ENCODE measurements around the gene COQ10A.

Gene COQ10A

GRCh38 chr12:56242986-56243385 is 23.8 kb upstream of the COQ10A start:
- no peaks in the 10 kb centered on the region for H3F3A ChIP-seq (ENCODE audit: low read depth)
- H3K9me2 ChIP-seq (replicated peaks; ENCODE audit: low read depth, low read length) = no peaks in the 10 kb centered on the region
- H3K4me2 ChIP-seq (ENCODE audit: low read depth, low read length, poor library complexity, severe bottlenecking) = no peak overlapping the region
- no peaks in the 10 kb centered on the region for H3K4me1 ChIP-seq (ENCODE audit: insufficient read depth, low read length, poor library complexity, severe bottlenecking)
- H2AFZ ChIP-seq (ENCODE audit: low read length) = no peak overlapping the region
- no peaks in the 10 kb centered on the region for H3K9me3 ChIP-seq (ENCODE audit: insufficient read depth, low read depth, low read length)
- H3K9ac ChIP-seq (ENCODE audit: low read depth, low read length, poor library complexity, severe bottlenecking) = no peak overlapping the region
- no peaks in the 10 kb centered on the region for H3K27me3 ChIP-seq (ENCODE audit: insufficient read depth, low read length, poor library complexity, severe bottlenecking)
- H3K4me3 ChIP-seq (ENCODE audit: low read length, poor library complexity, severe bottlenecking) = no peak overlapping the region
- H4K20me1 ChIP-seq (ENCODE audit: insufficient read depth, low read length, poor library complexity, severe bottlenecking) = no peaks in the 10 kb centered on the region
- no peak for TF ChIP-seq CTCF (conservative IDR thresholded peaks at IDR 0.05; ENCODE audit: low read length)
- no peak for TF ChIP-seq EZH2phosphoT487 (IDR thresholded peaks at IDR 0.05; ENCODE audit: borderline replicate concordance)
- H3K79me2 ChIP-seq (ENCODE audit: insufficient read depth, low read length) = no peaks in the 10 kb centered on the region
- peaks cover 61% of the 10 kb centered on the region; the same call in 1 of the 2 replicates for H3K36me3 ChIP-seq (ENCODE audit: insufficient read depth, low read length)

- Histone ChIP-seq H2AFZ (ENCODE audit: low read length) (no peak overlapping the region), H4K20me1 (ENCODE audit: insufficient read depth, low read length, poor library complexity, severe bottlenecking) (no peaks in the 10 kb centered on the region), H3K4me2 (ENCODE audit: low read depth, low read length, poor library complexity, severe bottlenecking) (no peak overlapping the region)
Observed at GRCh38 chr12:56243731-56244181, 23.0 kb upstream of the COQ10A start.

GRCh38 chr12:56244494-56244893 is 22.2 kb upstream of the COQ10A start:
- Histone ChIP-seq H3K36me3 (ENCODE audit: insufficient read depth, low read length) (peaks cover 72% of the 10 kb centered on the region; the same call in 1 of the 2 replicates), H3K9ac (ENCODE audit: low read depth, low read length, poor library complexity, severe bottlenecking) (no peak overlapping the region), H3K79me2 (ENCODE audit: insufficient read depth, low read length) (no peaks in the 10 kb centered on the region), H2AFZ (ENCODE audit: low read length) (no peak overlapping the region), H3K27me3 (ENCODE audit: insufficient read depth, low read length, poor library complexity, severe bottlenecking) (no peaks in the 10 kb centered on the region), H3K4me2 (ENCODE audit: low read depth, low read length, poor library complexity, severe bottlenecking) (no peak overlapping the region), H4K20me1 (ENCODE audit: insufficient read depth, low read length, poor library complexity, severe bottlenecking) (no peaks in the 10 kb centered on the region), H3K4me1 (ENCODE audit: insufficient read depth, low read length, poor library complexity, severe bottlenecking) (no peaks in the 10 kb centered on the region), H3K9me2 (replicated peaks; ENCODE audit: low read depth, low read length) (no peaks in the 10 kb centered on the region), H3F3A (ENCODE audit: low read depth) (no peaks in the 10 kb centered on the region), H3K9me3 (ENCODE audit: insufficient read depth, low read depth, low read length) (no peaks in the 10 kb centered on the region), H3K4me3 (ENCODE audit: low read length, poor library complexity, severe bottlenecking) (no peak overlapping the region)
- TF ChIP-seq CTCF (conservative IDR thresholded peaks at IDR 0.05; ENCODE audit: low read length) (no peak), EZH2phosphoT487 (IDR thresholded peaks at IDR 0.05; ENCODE audit: borderline replicate concordance) (no peak)

More at GRCh38 chr12:56243731-56244181, 23.0 kb upstream of the COQ10A start:
- H3K27me3 ChIP-seq (ENCODE audit: insufficient read depth, low read length, poor library complexity, severe bottlenecking) = no peaks in the 10 kb centered on the region
- peaks cover 67% of the 10 kb centered on the region; the same call in 1 of the 2 replicates for H3K36me3 ChIP-seq (ENCODE audit: insufficient read depth, low read length)
- H3K79me2 ChIP-seq (ENCODE audit: insufficient read depth, low read length) = no peaks in the 10 kb centered on the region
- no peaks in the 10 kb centered on the region for H3K9me3 ChIP-seq (ENCODE audit: insufficient read depth, low read depth, low read length)
- no peaks in the 10 kb centered on the region for H3K9me2 ChIP-seq (replicated peaks; ENCODE audit: low read depth, low read length)
- no peak overlapping the region for H3K9ac ChIP-seq (ENCODE audit: low read depth, low read length, poor library complexity, severe bottlenecking)
- no peaks in the 10 kb centered on the region for H3K4me1 ChIP-seq (ENCODE audit: insufficient read depth, low read length, poor library complexity, severe bottlenecking)
- TF ChIP-seq EZH2phosphoT487 (IDR thresholded peaks at IDR 0.05; ENCODE audit: borderline replicate concordance) (no peak), CTCF (conservative IDR thresholded peaks at IDR 0.05; ENCODE audit: low read length) (no peak)
- no peaks in the 10 kb centered on the region for H3F3A ChIP-seq (ENCODE audit: low read depth)
- H3K4me3 ChIP-seq (ENCODE audit: low read length, poor library complexity, severe bottlenecking) = no peak overlapping the region

Data from Loucy (cell line).